ENCODE data around the gene SLC25A40.
A peak's percentile ranks its signal among the peaks of the same experiment; 100 is the strongest.
"Not testable (repeated sequence)": the region's sequence is repeated elsewhere in the genome, so short reads cannot be mapped to it uniquely, and the experiment has no call there.

The SLC25A40 gene

GRCh38 chr7:87876040-87876868, at the start of gene SLC25A40, which contains the start of gene DBF4:
TSS of gene SLC25A40 (minus strand) at chr7:87876360. CDS start at chr7:87858727, 17,633 bp downstream.
TSS of gene DBF4 (plus strand) at chr7:87876493. CDS start at chr7:87876733, 240 bp downstream.
- peak; percentile 91 for DNase-seq

GRCh38 chr7:87922759-87923395, 46.7 kb upstream of the SLC25A40 start:
- peak; percentile 53 for DNase-seq

GRCh38 chr7:87920578-87920977, 44.4 kb upstream of the SLC25A40 start:
- no peak for DNase-seq

GRCh38 chr7:87919875-87920274, 43.7 kb upstream of the SLC25A40 start:
- DNase-seq = no peak

- no peak for DNase-seq
These were observed 42.6 kb upstream of the SLC25A40 start for GRCh38 chr7:87918740-87919139.

- DNase-seq = no peak
These were observed 36.0 kb upstream of the SLC25A40 start for GRCh38 chr7:87912121-87912520.

- DNase-seq = not testable (repeated sequence)
These were observed 32.7 kb upstream of the SLC25A40 start for GRCh38 chr7:87908814-87909213.

GRCh38 chr7:87907136-87907906, 31.2 kb upstream of the SLC25A40 start:
- not testable (repeated sequence) for DNase-seq

GRCh38 chr7:87899255-87899654, 23.1 kb upstream of the SLC25A40 start:
- no peak for DNase-seq

- DNase-seq = no peak
These were observed 19.2 kb upstream of the SLC25A40 start for GRCh38 chr7:87895363-87895762.

- no peak for DNase-seq
These were observed 10.7 kb upstream of the SLC25A40 start for GRCh38 chr7:87886875-87887274.

GRCh38 chr7:87885018-87885417, 8.9 kb upstream of the SLC25A40 start:
- DNase-seq = no peak

GRCh38 chr7:87882151-87882937, 6.2 kb upstream of the SLC25A40 start:
- no peak for DNase-seq

- no peak for DNase-seq
These were observed 2.1 kb upstream of the SLC25A40 start for GRCh38 chr7:87878208-87878735.

GRCh38 chr7:87877366-87878040, 1.3 kb upstream of the SLC25A40 start:
- no peak for DNase-seq

- DNase-seq = no peak
These were observed 692 bp upstream of the SLC25A40 start for GRCh38 chr7:87876869-87877234.

- DNase-seq = peak; percentile 44
These were observed 765 bp downstream of the SLC25A40 start for GRCh38 chr7:87875151-87876039.

- DNase-seq = no peak
These were observed 2.1 kb downstream of the SLC25A40 start for GRCh38 chr7:87874066-87874465.

- not testable (repeated sequence) for DNase-seq
These were observed 2.8 kb downstream of the SLC25A40 start for GRCh38 chr7:87873328-87873727.

- DNase-seq = no peak
These were observed 3.8 kb downstream of the SLC25A40 start for GRCh38 chr7:87872346-87872745.

- DNase-seq = no peak
These were observed 5.7 kb downstream of the SLC25A40 start for GRCh38 chr7:87870471-87870870.

All from NCI-H748 treated with DMSO at 0.1 percent for 48 hours (cell line).